Glutamatergic neuron (in vitro differentiated cells): Measurements from ENCODE around the gene ANKRD45. TPM values are rescaled to one million over a fixed set of nuclear protein-coding genes. Genes with fewer than 3 reads are reported as not detected.
A peak's percentile ranks its signal among the peaks of the same experiment; 100 is the strongest.

Source experiments
- DNase-seq: peaks from one replicate; pipeline ENCODE4 v3.0.0; 2022
- H3K27ac Mint-ChIP-seq: one replicate; pipeline ENCODE4 v1.8.0; 2020; ENCODE audit warnings: mild to moderate bottlenecking, mixed read lengths, inconsistent platforms; ENCODE audit not compliant: unreplicated experiment
- H3K27me3 Mint-ChIP-seq: one replicate; pipeline ENCODE4 v1.8.0; 2020; ENCODE audit warnings: mild to moderate bottlenecking, moderate library complexity, mixed read lengths, inconsistent platforms; ENCODE audit not compliant: unreplicated experiment
- H3K36me3 Mint-ChIP-seq: one replicate; pipeline ENCODE4 v1.8.0; 2020; ENCODE audit warnings: mild to moderate bottlenecking, mixed read lengths, inconsistent platforms; ENCODE audit not compliant: unreplicated experiment
- H3K4me1 Mint-ChIP-seq: one replicate; pipeline ENCODE4 v1.8.0; 2020; ENCODE audit warnings: mild to moderate bottlenecking, low read depth, mixed read lengths, inconsistent platforms; ENCODE audit not compliant: unreplicated experiment
- H3K4me3 Mint-ChIP-seq: one replicate; pipeline ENCODE4 v1.8.0; 2020; ENCODE audit warnings: mild to moderate bottlenecking, mixed read lengths, inconsistent platforms; ENCODE audit not compliant: unreplicated experiment
- H3K9me3 Mint-ChIP-seq: one replicate; pipeline ENCODE4 v1.8.0; 2020; ENCODE audit warnings: mild to moderate bottlenecking, moderate library complexity, mixed read lengths, inconsistent platforms; ENCODE audit not compliant: unreplicated experiment
- CTCF ChIP-seq: fragments of 200-600 bp; sonication (generic); IDR thresholded peaks from one replicate; pipeline ENCODE4 v1.5.0; 2021; ENCODE audit not compliant: partially characterized antibody, unreplicated experiment
- long read RNA-seq: library from polyadenylated mRNA; unstranded; transcript quantifications from one replicate; pipeline ENCODE4 v2.0.0, GENCODE V29; 2020; ENCODE audit not compliant: unreplicated experiment
- total RNA-seq: library from RNA; stranded (reverse); fragmentation: NEBNext Ultra II Directional; extraction: Animal tissue kit (Norgen Biotek cat#: 25700); gene quantifications from one replicate; pipeline ENCODE4 v1.2.1, GENCODE V29; 2021; ENCODE audit not compliant: unreplicated experiment

The ANKRD45 gene
- total RNA-seq, result 4.7 TPM
- long read RNA-seq, partial matches to known transcripts, result 0 of 2 reads
- long read RNA-seq, other reads (novel, unspliced or antisense), result 2 of 2 reads

GRCh38 chr1:173669491-173669941 lies at the start of gene ANKRD45:
Gene ANKRD45 (minus strand): TSS chr1:173669851. CDS start chr1:173659418, 10,433 bp downstream.
- H3K4me3 Mint-ChIP-seq, result peak within 1 kb of the TSS; percentile 93
- H3K9me3 Mint-ChIP-seq, result peaks cover 15% of the 10 kb centered on the region
- H3K36me3 Mint-ChIP-seq, result no peaks in the 10 kb centered on the region
- peaks cover 3% of the 10 kb centered on the region for H3K4me1 Mint-ChIP-seq
- peak within 1 kb of the TSS; percentile 79 for H3K27ac Mint-ChIP-seq
- DNase-seq, result peak; percentile 80
- no peak for TF ChIP-seq CTCF
- H3K27me3 Mint-ChIP-seq, result peaks cover 8% of the 10 kb centered on the region

- DNase-seq, result no peak
- H3K27me3 Mint-ChIP-seq, result peaks cover 4% of the 10 kb centered on the region
- no peak overlapping the region for H3K27ac Mint-ChIP-seq
- TF ChIP-seq CTCF, result no peak
- peaks cover 2% of the 10 kb centered on the region for H3K9me3 Mint-ChIP-seq
- peaks cover 3% of the 10 kb centered on the region for H3K4me1 Mint-ChIP-seq
- no peaks in the 10 kb centered on the region for H3K36me3 Mint-ChIP-seq
- H3K4me3 Mint-ChIP-seq, result no peak overlapping the region
Observed at GRCh38 chr1:173717238-173717637, 47.6 kb upstream of the ANKRD45 start.

GRCh38 chr1:173715538-173715844 lies 45.8 kb upstream of the ANKRD45 start:
- Mint-ChIP-seq H3K27me3 (peaks cover 4% of the 10 kb centered on the region), H3K4me1 (peaks cover 3% of the 10 kb centered on the region), H3K36me3 (no peaks in the 10 kb centered on the region), H3K9me3 (peaks cover 2% of the 10 kb centered on the region), H3K27ac (peak overlapping the region; percentile 96), H3K4me3 (peak overlapping the region; percentile 99)
- no peak for DNase-seq
- no peak for TF ChIP-seq CTCF

- DNase-seq, result peak; percentile 82
- H3K27me3 Mint-ChIP-seq, result peaks cover 4% of the 10 kb centered on the region
- no peaks in the 10 kb centered on the region for H3K36me3 Mint-ChIP-seq
- H3K27ac Mint-ChIP-seq, result peak within 1 kb of the TSS; percentile 96
- peaks cover 2% of the 10 kb centered on the region for H3K9me3 Mint-ChIP-seq
- H3K4me1 Mint-ChIP-seq, result peaks cover 3% of the 10 kb centered on the region
- H3K4me3 Mint-ChIP-seq, result peak within 1 kb of the TSS; percentile 99
- no peak for TF ChIP-seq CTCF
Observed at GRCh38 chr1:173714759-173715537, 45.3 kb upstream of the ANKRD45 start, which contains the start of gene KLHL20. Gene KLHL20 (plus strand): TSS chr1:173714981. CDS start chr1:173716044, 1,063 bp downstream.

- DNase-seq, result no peak
- H3K27me3 Mint-ChIP-seq, result peaks cover 4% of the 10 kb centered on the region
- peak overlapping the region; percentile 99 for H3K4me3 Mint-ChIP-seq
- no peak for TF ChIP-seq CTCF
- peaks cover 3% of the 10 kb centered on the region for H3K4me1 Mint-ChIP-seq
- peak overlapping the region; percentile 96 for H3K27ac Mint-ChIP-seq
- peaks cover 2% of the 10 kb centered on the region for H3K9me3 Mint-ChIP-seq
- H3K36me3 Mint-ChIP-seq, result no peaks in the 10 kb centered on the region
Observed at GRCh38 chr1:173714441-173714758, 44.7 kb upstream of the ANKRD45 start.
